ENCODE measurements around the gene POLR2J.
A peak's percentile ranks its signal among the peaks of the same experiment; 100 is the strongest.

Gene POLR2J

DNA sequence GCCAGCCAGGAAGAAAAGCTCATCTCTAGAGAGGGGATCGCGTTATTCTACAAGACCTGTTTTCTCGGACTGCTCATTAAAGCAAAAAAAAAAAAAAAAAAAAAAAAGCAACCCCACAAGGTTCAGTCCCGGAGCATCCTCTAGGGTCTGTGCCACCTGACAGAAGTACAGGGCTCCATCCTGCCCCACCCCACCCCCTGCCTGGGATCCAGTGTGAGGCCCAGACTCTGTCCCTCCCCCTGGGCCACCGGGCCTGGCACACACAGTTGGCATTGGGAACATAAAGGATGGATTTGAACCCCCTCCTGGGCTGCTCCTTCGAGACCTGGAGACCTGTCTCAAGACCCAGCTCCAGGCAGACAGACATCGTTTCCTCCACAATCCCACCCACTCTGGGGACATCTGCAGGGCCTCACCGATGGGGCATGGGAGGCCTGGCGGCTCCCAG lies 44.7 kb downstream of the POLR2J start:
- no peak for DNase-seq

- peak; percentile 12 for DNase-seq
Measured at GRCh38 chr7:102433219-102434038, 45.3 kb downstream of the POLR2J start, which contains the start of gene ORAI2. Gene ORAI2, plus strand, starts transcription at chr7:102433575. Its CDS starts 5,382 bp downstream, at chr7:102438957.

DNA sequence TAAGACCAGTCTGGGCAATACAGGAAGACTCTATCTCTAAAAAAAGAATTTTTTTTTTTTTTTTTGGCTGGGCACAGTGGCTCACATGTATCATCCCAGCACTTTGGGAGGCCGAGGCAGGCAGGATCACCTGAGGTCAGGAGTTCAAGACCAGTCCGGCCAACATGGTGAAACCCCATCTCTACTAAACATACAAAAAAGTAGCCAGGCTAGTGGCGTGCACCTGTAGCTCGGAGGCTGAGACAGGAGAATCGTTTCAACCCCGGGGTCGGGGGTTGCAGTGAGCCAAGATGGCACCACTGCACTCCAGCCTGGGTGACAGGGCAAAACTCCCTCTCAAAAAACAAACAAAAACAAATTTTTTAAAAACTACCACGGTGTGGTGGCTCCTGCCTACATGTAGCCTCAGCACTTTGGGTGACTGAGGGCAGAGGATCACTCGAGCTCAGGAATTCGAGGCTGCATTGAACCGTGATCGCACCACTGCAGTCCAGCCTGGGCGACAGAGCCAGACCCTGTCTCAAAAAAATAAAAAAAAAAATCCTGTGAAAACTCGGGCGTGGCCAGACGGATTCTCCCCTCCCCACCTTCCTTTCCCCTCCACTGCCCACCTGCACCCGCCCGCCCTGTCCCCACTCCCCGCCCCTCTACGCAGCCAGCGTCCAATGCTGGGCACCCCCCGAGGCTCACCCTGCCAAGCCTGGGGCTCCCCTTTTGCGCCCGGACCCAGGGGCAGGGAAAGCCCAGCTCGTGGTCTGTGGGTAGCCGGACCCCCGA lies 46.1 kb downstream of the POLR2J start:
- peak; percentile 8 for DNase-seq

GRCh38 chr7:102431617-102432298 lies 47.0 kb downstream of the POLR2J start:
- peak; percentile 85 for DNase-seq

DNA sequence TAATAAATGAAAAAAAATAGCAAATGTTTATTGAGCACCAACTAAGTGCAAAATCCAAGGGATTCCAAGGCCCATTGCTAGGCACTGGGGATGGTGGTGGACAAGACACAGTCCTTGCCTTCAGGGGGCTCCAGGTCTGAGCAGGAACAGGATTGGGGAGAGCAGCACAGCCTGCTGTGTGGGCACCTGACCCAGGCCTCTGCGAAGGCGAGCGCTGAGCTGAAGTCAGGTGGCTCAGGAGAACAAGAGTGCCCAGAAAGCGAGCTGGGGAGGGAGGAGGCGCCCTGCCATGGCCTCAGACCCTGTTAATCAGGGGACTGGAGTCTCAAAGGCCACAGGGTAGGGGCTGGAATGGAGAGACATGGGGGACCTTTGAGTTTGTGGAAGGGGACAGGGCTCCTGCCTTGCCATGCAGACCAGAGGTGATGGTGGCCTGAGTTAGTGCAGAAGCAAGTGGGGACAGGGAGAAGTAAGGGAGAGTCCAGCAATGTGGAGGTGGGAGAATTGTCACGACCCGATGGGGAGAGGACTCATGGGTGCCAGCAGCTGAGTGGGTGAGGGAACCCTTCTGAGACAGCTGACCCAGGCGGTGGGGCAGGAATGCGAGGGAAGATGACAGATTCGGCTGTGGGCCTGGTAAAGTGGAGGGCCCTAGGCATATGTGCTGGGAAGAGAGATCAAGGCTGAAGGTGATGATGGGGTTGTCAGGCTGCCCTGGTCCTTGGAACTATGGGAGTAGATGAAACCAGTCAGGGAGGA lies 49.4 kb downstream of the POLR2J start:
- no peak for DNase-seq

GRCh38 chr7:102427019-102427405 lies 51.7 kb downstream of the POLR2J start:
- no peak for DNase-seq

GRCh38 chr7:102426268-102427018 lies 52.3 kb downstream of the POLR2J start:
- peak; percentile 5 for DNase-seq

- peak; percentile 2 for DNase-seq
Measured at GRCh38 chr7:102425639-102426267, 53.0 kb downstream of the POLR2J start.

DNA sequence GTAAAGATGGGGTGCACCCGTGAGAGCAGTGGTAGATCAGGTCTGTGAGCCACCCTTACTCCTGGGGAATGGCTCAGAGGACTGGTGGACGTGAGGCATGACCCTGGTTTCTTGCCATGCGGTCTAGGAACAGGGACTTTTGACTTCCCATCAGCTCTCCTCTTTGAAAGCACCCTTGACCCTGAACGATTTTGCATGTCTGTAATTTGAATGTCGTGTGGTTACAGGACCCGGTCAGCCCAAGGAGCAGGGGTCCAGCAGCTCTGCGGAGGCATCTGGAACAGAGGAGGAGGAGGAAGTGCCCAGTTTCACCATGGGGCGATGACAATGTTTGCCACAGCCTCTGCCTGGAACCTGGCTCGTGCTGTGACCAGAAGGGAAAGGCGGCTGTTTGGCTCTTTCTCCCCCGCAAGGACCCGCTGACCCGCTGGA lies 53.9 kb downstream of the POLR2J start:
- DNase-seq = no peak

GRCh38 chr7:102424129-102424551 lies 54.6 kb downstream of the POLR2J start:
- no peak for DNase-seq

All from NCI-H1694 treated with DMSO at 0.1 percent for 48 hours (cell line).